HCT116 (cell line): ENCODE results near the gene MID1IP1. TPM values are rescaled to one million over a fixed set of nuclear protein-coding genes. Genes with fewer than 3 reads are reported as not detected.

ENCODE experiments used
- ATAC-seq: fragments of 200-7000 bp; cut with Tn5 transposase; 2 replicates; pipeline ENCODE4 v1.9.1; 2020; ENCODE audit warnings: mild to moderate bottlenecking, moderate library complexity
- BruUV-seq: library from RNA; stranded (reverse); fragments of 400-500 nt; replicated peaks from 2 replicates; lab custom pipeline; 2021; lab: Mats Ljungman, UMichigan
- CTCF ChIA-PET: fragments of 300-600 bp; sonication (Branson Sonifier 250); formaldehyde crosslinking; loops from one replicate; lab custom pipeline; 2021; ENCODE audit warnings: antibody characterized with exemption; lab: Charles Lee
- POLR2A ChIA-PET: fragments of 300-600, 350-600 bp; sonication (Branson Sonifier 250); formaldehyde crosslinking; loops from one replicate; lab custom pipeline; 2021; ENCODE audit warnings: antibody characterized with exemption; lab: Charles Lee
- RAD21 ChIA-PET, 2 experiments: fragments of 300-600 bp; sonication (Branson Sonifier 250); formaldehyde crosslinking; loops; one replicate each; lab custom pipeline; 2023; ENCODE audit warnings: low total read pairs in 2 of 2; ENCODE audit not compliant: uncharacterized antibody in 2 of 2, unreplicated experiment in 2 of 2, low non-redundant PET in 1 of 2; lab: Charles Lee
- DNase-seq: peaks from one replicate; pipeline ENCODE4 v3.0.0-alpha.2; 2010; ENCODE audit warnings: low read depth, low spot score
- H2AFZ ChIP-seq: fragments of 200-600 bp; shearing (Covaris generic), sonication (generic); 2 replicates; pipeline ENCODE4 v1.6.1; 2017; ENCODE audit warnings: low read depth, mixed run types, mixed read lengths, antibody characterized with exemption, low read length; ENCODE audit not compliant: poor library complexity, severe bottlenecking
- H3K27ac ChIP-seq: 2 replicates; pipeline ENCODE4 v1.5.1; 2012; ENCODE audit warnings: low read depth, low read length
- H3K27me3 ChIP-seq: fragments of 200-600 bp; sonication (generic); 2 replicates; pipeline ENCODE4 v1.6.1; 2016; ENCODE audit warnings: mixed run types, low read length, mixed read lengths; ENCODE audit not compliant: insufficient read depth
- H3K36me3 ChIP-seq, 2 experiments: fragments of 200-500 bp in 1 of 2; fragments of 200-600 bp in 1 of 2; sonication (Bioruptor generic) in 1 of 2; sonication (generic) in 1 of 2; 2 replicates each; pipeline versions ENCODE4 v1.5.1 to v1.6.1; 2014 to 2016; ENCODE audit warnings: low read length in 2 of 2, inconsistent platforms in 1 of 2, mixed read lengths in 1 of 2, mixed run types in 1 of 2; ENCODE audit not compliant: insufficient read depth in 2 of 2, control insufficient read depth in 1 of 2
- H3K4me1 ChIP-seq, 2 experiments: fragments of 200-600 bp in 1 of 2; sonication (generic) in 1 of 2; 2 replicates each; pipeline versions ENCODE4 v1.5.1 to v1.6.1; 2012 to 2017; ENCODE audit warnings: low read length in 2 of 2, inconsistent platforms in 1 of 2, mild to moderate bottlenecking in 1 of 2, mixed read lengths in 1 of 2, mixed run types in 1 of 2, moderate library complexity in 1 of 2; ENCODE audit not compliant: insufficient read depth in 2 of 2, control insufficient read depth in 1 of 2
- H3K4me2 ChIP-seq: fragments of 200-600 bp; sonication (generic); 2 replicates; pipeline ENCODE4 v1.6.1; 2017; ENCODE audit warnings: mixed run types, low read length, mixed read lengths
- H3K4me3 ChIP-seq, 2 experiments: fragments of 200-600 bp in 1 of 2; sonication (generic) in 1 of 2; replicated peaks in 1 of 2; 2 replicates each; pipeline ENCODE4 v1.5.1; 2011 to 2016; ENCODE audit warnings: low read length in 2 of 2, control low read depth in 1 of 2, low read depth in 1 of 2, mild to moderate bottlenecking in 1 of 2, mixed read lengths in 1 of 2, mixed run types in 1 of 2
- H3K79me2 ChIP-seq: fragments of 200-600 bp; sonication (generic); 2 replicates; pipeline ENCODE4 v1.6.1; 2017; ENCODE audit warnings: mild to moderate bottlenecking, mixed run types, low read length, moderate library complexity, mixed read lengths; ENCODE audit not compliant: insufficient read depth
- H3K9ac ChIP-seq: fragments of 200-600 bp; sonication (generic); 2 replicates; pipeline ENCODE4 v1.6.1; 2016; ENCODE audit warnings: low read length, mixed read lengths
- H3K9me2 ChIP-seq: fragments of 200-600 bp; sonication (generic), shearing (Covaris generic); 2 replicates; pipeline ENCODE4 v1.6.1; 2017; ENCODE audit warnings: mixed run types, mild to moderate bottlenecking, moderate library complexity; ENCODE audit not compliant: insufficient read depth
- H3K9me3 ChIP-seq, 2 experiments: fragments of 200-500 bp in 1 of 2; fragments of 200-600 bp in 1 of 2; sonication (Bioruptor generic) in 1 of 2; sonication (generic) in 1 of 2; 2 replicates each; pipeline ENCODE4 v1.6.1; 2014 to 2017; ENCODE audit warnings: low read length in 2 of 2, mixed read lengths in 2 of 2, inconsistent platforms in 1 of 2, low read depth in 1 of 2, mild to moderate bottlenecking in 1 of 2, mixed run types in 1 of 2, moderate library complexity in 1 of 2; ENCODE audit not compliant: control insufficient read depth in 1 of 2, insufficient read depth in 1 of 2
- H4K20me1 ChIP-seq: fragments of 200-600 bp; sonication (generic), shearing (Covaris generic); 2 replicates; pipeline ENCODE4 v1.6.1; 2017; ENCODE audit warnings: mixed run types, mild to moderate bottlenecking, moderate library complexity; ENCODE audit not compliant: insufficient read depth
- ATF3 ChIP-seq: IDR thresholded peaks from 2 replicates; pipeline ENCODE4 v1.6.1; 2012
- ELF1 ChIP-seq: IDR thresholded peaks from 2 replicates; pipeline ENCODE4 v1.6.1; 2012; ENCODE audit warnings: low read depth, borderline replicate concordance
- EZH2 ChIP-seq: fragments of 200-600 bp; sonication (generic); IDR thresholded peaks from 2 replicates; pipeline ENCODE4 v1.6.1; 2017; ENCODE audit warnings: antibody characterized with exemption, mixed run types
- EZH2phosphoT487 ChIP-seq: fragments of 200-600 bp; IDR thresholded peaks from 2 replicates; pipeline ENCODE4 v1.6.1; 2018; ENCODE audit warnings: antibody characterized with exemption, borderline replicate concordance
- FOSL1 ChIP-seq: IDR thresholded peaks from 2 replicates; pipeline ENCODE4 v1.6.1; 2012; ENCODE audit warnings: low read depth
- POLR2AphosphoS5 ChIP-seq: IDR thresholded peaks from 2 replicates; pipeline ENCODE4 v1.6.1; 2011; ENCODE audit warnings: mild to moderate bottlenecking, low read depth, low read length, moderate library complexity
- REST ChIP-seq: IDR thresholded peaks from 2 replicates; pipeline ENCODE4 v1.6.1; 2012; ENCODE audit warnings: low read depth
- SIN3A ChIP-seq: IDR thresholded peaks from 2 replicates; pipeline ENCODE4 v1.6.1; 2012; ENCODE audit warnings: low read depth
- SRF ChIP-seq: IDR thresholded peaks from 2 replicates; pipeline ENCODE4 v1.6.1; 2012; ENCODE audit warnings: low read depth
- TCF7L2 ChIP-seq: IDR thresholded peaks from 2 replicates; pipeline ENCODE4 v1.7.0; 2011; ENCODE audit warnings: borderline replicate concordance, inconsistent platforms; ENCODE audit not compliant: insufficient read depth, insufficient read length; ENCODE audit errors: extremely low read depth
- YY1 ChIP-seq: IDR thresholded peaks from 2 replicates; pipeline ENCODE4 v1.6.1; 2011; ENCODE audit warnings: low read length, low read depth, moderate library complexity, mild to moderate bottlenecking; ENCODE audit not compliant: insufficient replicate concordance; ENCODE audit errors: extremely low read depth
- ZBTB33 ChIP-seq: IDR thresholded peaks from 2 replicates; pipeline ENCODE4 v1.6.1; 2011; ENCODE audit warnings: mild to moderate bottlenecking, low read length, moderate library complexity; ENCODE audit not compliant: insufficient replicate concordance; ENCODE audit errors: extremely low read depth
- ZNF274 ChIP-seq: fragments of 200-500 bp; sonication (Bioruptor generic); IDR thresholded peaks from 2 replicates; pipeline ENCODE4 v1.6.1; 2014; ENCODE audit warnings: mild to moderate bottlenecking, low read depth, low read length, inconsistent platforms
- intact Hi-C: fragments of 100-400 bp; cut with micrococcal nuclease; formaldehyde crosslinking; loops from 2 replicates; pipeline ENCODE4 v1.10.0; 2022
- total RNA-seq: library from RNA; stranded (reverse); gene quantifications from one replicate; pipeline ENCODE4 v1.2.1, GENCODE V29; 2021; ENCODE audit not compliant: unreplicated experiment

MID1IP1 gene
- total RNA-seq, 1 experiment from 2014 or later, result 109 TPM

GRCh38 chrX:38850807-38851544 is 49.7 kb downstream of the MID1IP1 start:
- BruUV-seq, result no TSS peak
- Histone ChIP-seq H3K9me2 (no peaks in the 10 kb centered on the region), H3K9me3 (no peaks in the 10 kb centered on the region), H2AFZ (no peak overlapping the region), H3K36me3 (no peaks in the 10 kb centered on the region), H3K4me3 (no peak overlapping the region), H3K79me2 (no peaks in the 10 kb centered on the region), H3K27me3 (no peaks in the 10 kb centered on the region), H4K20me1 (no peaks in the 10 kb centered on the region), H3K27ac (no peak overlapping the region), H3K4me2 (no peak overlapping the region), H3K4me1 (no peaks in the 10 kb centered on the region), H3K9ac (no peak overlapping the region)
- ATAC-seq, result no peak
- POLR2A ChIA-PET, result no interaction called here
- CTCF ChIA-PET, result no interaction called here
- intact Hi-C loops, result no loop called here
- no peak for DNase-seq
- RAD21 ChIA-PET, result no interaction called here
- no peak for TF ChIP-seq ATF3
- no peak for TF ChIP-seq SIN3A
- no peak for TF ChIP-seq EZH2
- TF ChIP-seq FOSL1, result no peak
- TF ChIP-seq ZNF274, result no peak
- no peak for TF ChIP-seq SRF
- no peak for TF ChIP-seq EZH2phosphoT487
- TF ChIP-seq POLR2AphosphoS5, result no peak
- no peak for TF ChIP-seq ZBTB33
- TF ChIP-seq ELF1, result no peak
- TF ChIP-seq TCF7L2, result no peak
- TF ChIP-seq REST, result no peak
- TF ChIP-seq YY1, result no peak
- TF ChIP-seq, all 23 proteins: peak for 0
